ENCODE results near the gene ARHGEF37. TPM values are rescaled to one million over a fixed set of nuclear protein-coding genes. Genes with fewer than 3 reads are reported as not detected.
"Not testable (repeated sequence)": the region's sequence is repeated elsewhere in the genome, so short reads cannot be mapped to it uniquely, and the experiment has no call there.

ARHGEF37 gene, protein sequence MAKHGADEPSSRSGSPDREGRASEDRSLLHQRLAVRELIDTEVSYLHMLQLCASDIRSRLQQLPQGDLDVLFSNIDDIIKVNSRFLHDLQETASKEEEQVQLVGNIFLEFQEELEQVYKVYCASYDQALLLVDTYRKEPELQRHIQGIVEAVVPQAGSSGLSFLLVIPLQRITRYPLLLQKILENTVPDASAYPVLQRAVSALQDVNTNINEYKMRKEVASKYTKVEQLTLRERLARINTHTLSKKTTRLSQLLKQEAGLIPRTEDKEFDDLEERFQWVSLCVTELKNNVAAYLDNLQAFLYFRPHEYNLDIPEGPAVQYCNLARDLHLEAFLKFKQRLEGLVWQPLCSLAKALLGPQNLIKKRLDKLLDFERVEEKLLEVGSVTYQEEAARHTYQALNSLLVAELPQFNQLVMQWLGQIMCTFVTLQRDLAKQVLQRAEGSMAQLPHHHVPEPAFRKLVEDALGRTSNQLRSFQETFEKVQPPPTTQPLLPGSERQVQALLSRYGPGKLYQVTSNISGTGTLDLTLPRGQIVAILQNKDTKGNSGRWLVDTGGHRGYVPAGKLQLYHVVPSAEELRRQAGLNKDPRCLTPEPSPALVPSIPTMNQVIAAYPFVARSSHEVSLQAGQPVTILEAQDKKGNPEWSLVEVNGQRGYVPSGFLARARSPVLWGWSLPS
- total RNA-seq (5.6 TPM), polyA plus RNA-seq (14.2 TPM)

- DNase-seq (ENCODE audit: extremely low spot score), result no peak
- peak within 1 kb of the TSS; percentile 81 for H3K27ac ChIP-seq (ENCODE audit: low read depth)
- WGBS, result under 1% methylated on average over 56 of the region's 56 CpGs
- no peaks in the 10 kb centered on the region for H3K36me3 ChIP-seq (ENCODE audit: insufficient read depth)
- H3K4me3 ChIP-seq (ENCODE audit: low read depth, low read length), result peak within 1 kb of the TSS; percentile 65
- no peaks in the 10 kb centered on the region for H3K4me1 ChIP-seq (ENCODE audit: insufficient read depth)
These were observed at the start of gene ARHGEF37 for GRCh38 chr5:149581192-149581861. ARHGEF37 (plus strand) TSS chr5:149581498; CDS start chr5:149597770, 16,272 bp downstream.

DNA sequence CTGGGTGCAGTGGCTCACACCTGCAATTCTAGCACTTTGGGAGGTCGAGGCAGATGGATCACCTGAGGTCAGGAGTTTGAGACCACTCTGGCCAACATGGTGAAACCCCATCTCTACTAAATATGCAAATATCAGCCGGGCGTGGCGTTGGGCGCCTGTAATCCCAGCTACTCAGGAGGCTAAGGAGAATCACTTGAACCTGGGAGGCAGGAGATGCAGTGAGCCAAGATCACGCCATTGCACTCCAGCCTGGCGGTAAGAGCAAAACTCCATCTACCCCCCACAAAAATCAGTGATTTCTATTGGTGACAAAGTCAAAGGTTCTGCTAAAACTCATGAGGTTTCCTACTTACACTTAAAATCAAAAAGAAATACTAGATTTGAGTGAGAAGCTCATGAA, 48.9 kb upstream of the ARHGEF37 start:
- peaks cover 6% of the 10 kb centered on the region for H3K36me3 ChIP-seq (ENCODE audit: insufficient read depth)
- WGBS, result 95% methylated on average over 7 of the region's 7 CpGs

GRCh38 chr5:149535787-149536186, 45.5 kb upstream of the ARHGEF37 start:
- DNase-seq (ENCODE audit: extremely low spot score); H3K36me3 ChIP-seq (ENCODE audit: insufficient read depth); H3K27ac ChIP-seq (ENCODE audit: low read depth); H3K4me1 ChIP-seq (ENCODE audit: insufficient read depth); H3K4me3 ChIP-seq (ENCODE audit: low read depth, low read length): not testable (repeated sequence)
- WGBS, result 85% methylated on average over 6 of the region's 6 CpGs

More for the DNA sequence above, 48.9 kb upstream of the ARHGEF37 start:
- no peak overlapping the region for H3K4me3 ChIP-seq (ENCODE audit: low read depth, low read length)
- H3K4me1 ChIP-seq (ENCODE audit: insufficient read depth), result no peaks in the 10 kb centered on the region
- no peak for DNase-seq (ENCODE audit: extremely low spot score)
- H3K27ac ChIP-seq (ENCODE audit: low read depth), result no peak overlapping the region

DNA sequence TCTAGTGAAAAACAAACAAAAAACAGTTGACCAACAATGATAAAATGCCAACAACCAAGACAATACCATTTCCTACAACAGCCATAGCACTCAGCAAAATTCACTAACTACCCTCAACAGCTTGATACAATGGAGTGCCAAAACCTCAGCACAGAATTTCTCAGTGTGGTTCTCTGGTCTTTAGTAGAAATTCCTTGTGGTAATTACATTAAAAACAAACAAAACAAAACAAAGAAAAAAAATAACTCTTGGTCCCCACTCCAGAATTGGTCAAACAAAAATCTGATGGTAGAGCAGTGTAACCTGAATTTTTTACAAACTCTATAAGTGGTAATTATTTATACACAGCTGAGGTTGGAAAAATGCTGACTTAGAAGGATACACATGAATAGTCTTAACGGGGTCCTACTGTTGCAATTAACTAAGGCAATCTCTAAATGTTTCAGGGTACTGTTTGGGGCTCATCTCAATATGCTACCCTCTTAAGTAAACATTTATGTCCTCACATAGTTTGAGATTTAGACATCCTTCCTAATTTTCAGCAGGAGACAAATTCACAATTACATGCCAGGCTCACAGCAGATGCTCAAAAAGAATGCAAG, 43.8 kb upstream of the ARHGEF37 start:
- no peaks in the 10 kb centered on the region for H3K4me1 ChIP-seq (ENCODE audit: insufficient read depth)
- 69% methylated on average over 1 of the region's 1 CpG for WGBS

DNA sequence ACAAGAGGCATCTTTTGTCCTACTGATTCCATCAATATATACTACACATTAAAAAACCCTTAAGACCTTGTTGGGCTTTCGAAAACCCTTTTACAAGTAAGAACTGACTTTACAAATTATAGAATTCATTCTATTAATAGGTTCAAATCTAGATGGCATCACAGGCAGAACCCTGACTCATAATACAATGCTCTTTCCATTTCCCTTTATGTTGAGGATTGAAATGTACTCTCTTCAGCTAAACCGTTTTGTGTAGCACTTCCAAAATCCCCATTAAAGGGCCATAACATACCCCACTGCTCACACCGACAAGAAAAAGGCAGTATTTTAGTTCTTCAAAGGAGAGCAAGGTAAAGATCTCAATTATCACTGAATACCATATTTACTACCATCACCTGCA, 41.2 kb upstream of the ARHGEF37 start:
- H3K27ac ChIP-seq (ENCODE audit: low read depth), result no peak overlapping the region
- H3K4me1 ChIP-seq (ENCODE audit: insufficient read depth), result no peaks in the 10 kb centered on the region
- no peak for DNase-seq (ENCODE audit: extremely low spot score)
- 53% methylated on average over 3 of the region's 3 CpGs for WGBS
- peaks cover 11% of the 10 kb centered on the region for H3K36me3 ChIP-seq (ENCODE audit: insufficient read depth)
- H3K4me3 ChIP-seq (ENCODE audit: low read depth, low read length), result no peak overlapping the region

More for the DNA sequence above, 43.8 kb upstream of the ARHGEF37 start:
- H3K4me3 ChIP-seq (ENCODE audit: low read depth, low read length), result no peak overlapping the region
- peaks cover 8% of the 10 kb centered on the region for H3K36me3 ChIP-seq (ENCODE audit: insufficient read depth)
- peak overlapping the region; percentile 18 for H3K27ac ChIP-seq (ENCODE audit: low read depth)
- no peak for DNase-seq (ENCODE audit: extremely low spot score)

- H3K27ac ChIP-seq (ENCODE audit: low read depth), result no peak overlapping the region
These were observed 39.4 kb upstream of the ARHGEF37 start for GRCh38 chr5:149541893-149542292.

GRCh38 chr5:149543361-149544027, 37.8 kb upstream of the ARHGEF37 start:
- Histone ChIP-seq H3K4me1 (ENCODE audit: insufficient read depth) (no peaks in the 10 kb centered on the region), H3K4me3 (ENCODE audit: low read depth, low read length) (no peak overlapping the region), H3K36me3 (ENCODE audit: insufficient read depth) (peaks cover 4% of the 10 kb centered on the region), H3K27ac (ENCODE audit: low read depth) (no peak overlapping the region)
- 36% methylated on average over 8 of the region's 8 CpGs for WGBS
- no peak for DNase-seq (ENCODE audit: extremely low spot score)

More at GRCh38 chr5:149541893-149542292, 39.4 kb upstream of the ARHGEF37 start:
- Histone ChIP-seq H3K4me1 (ENCODE audit: insufficient read depth) (no peaks in the 10 kb centered on the region), H3K4me3 (ENCODE audit: low read depth, low read length) (no peak overlapping the region), H3K36me3 (ENCODE audit: insufficient read depth) (peaks cover 6% of the 10 kb centered on the region)
- DNase-seq (ENCODE audit: extremely low spot score), result no peak
- 69% methylated on average over 6 of the region's 6 CpGs for WGBS

DNA sequence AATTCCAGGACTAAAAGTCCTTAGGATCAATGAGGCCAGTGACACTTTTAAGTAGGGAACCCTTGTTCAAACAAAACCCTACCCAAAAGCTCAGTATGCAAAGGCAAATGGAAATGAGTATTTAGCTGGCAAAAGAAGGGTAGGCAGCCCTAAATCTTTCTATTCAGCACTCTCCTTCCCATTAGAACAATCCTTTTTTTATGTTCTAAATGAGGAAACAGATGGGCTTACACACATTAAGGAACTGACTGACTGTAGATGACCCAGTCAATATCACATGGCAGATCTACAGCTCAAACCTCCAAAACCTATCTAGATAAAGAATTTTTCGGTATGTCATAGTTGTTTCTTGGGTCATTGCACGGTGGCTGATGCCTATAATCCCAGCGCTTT, 37.3 kb upstream of the ARHGEF37 start:
- DNase-seq (ENCODE audit: extremely low spot score), result no peak
- Histone ChIP-seq H3K27ac (ENCODE audit: low read depth) (peak overlapping the region; percentile 23), H3K4me1 (ENCODE audit: insufficient read depth) (no peaks in the 10 kb centered on the region), H3K4me3 (ENCODE audit: low read depth, low read length) (no peak overlapping the region), H3K36me3 (ENCODE audit: insufficient read depth) (peaks cover 4% of the 10 kb centered on the region)
- 64% methylated on average over 3 of the region's 3 CpGs for WGBS

DNA sequence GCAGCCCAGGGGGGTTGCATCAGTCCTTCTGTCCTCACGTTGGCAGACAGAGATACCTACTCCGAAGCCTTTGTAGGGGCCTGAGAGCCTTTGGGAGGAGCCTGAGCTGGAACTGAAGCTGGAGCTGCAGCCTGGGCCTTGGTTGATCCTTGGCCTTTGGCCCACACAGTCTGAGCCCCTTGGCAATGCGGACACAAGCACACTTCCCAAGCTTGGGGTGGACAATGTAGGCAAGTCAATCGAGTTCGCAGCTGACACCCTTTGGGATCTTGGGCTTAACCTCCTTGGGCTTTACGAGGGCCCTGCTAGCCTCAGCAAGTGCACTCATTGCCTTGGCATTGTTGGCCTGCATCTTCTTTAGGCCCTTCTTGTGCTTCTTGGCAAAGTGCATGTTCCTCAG, 36.0 kb upstream of the ARHGEF37 start:
- WGBS, result 80% methylated on average over 6 of the region's 6 CpGs
- H3K27ac ChIP-seq (ENCODE audit: low read depth), result no peak overlapping the region
- no peaks in the 10 kb centered on the region for H3K4me1 ChIP-seq (ENCODE audit: insufficient read depth)
- no peak for DNase-seq (ENCODE audit: extremely low spot score)
- H3K36me3 ChIP-seq (ENCODE audit: insufficient read depth), result peaks cover 4% of the 10 kb centered on the region
- H3K4me3 ChIP-seq (ENCODE audit: low read depth, low read length), result no peak overlapping the region

GRCh38 chr5:149546974-149547373, 34.3 kb upstream of the ARHGEF37 start:
- peaks cover 4% of the 10 kb centered on the region for H3K36me3 ChIP-seq (ENCODE audit: insufficient read depth)
- no peak overlapping the region for H3K27ac ChIP-seq (ENCODE audit: low read depth)
- no peaks in the 10 kb centered on the region for H3K4me1 ChIP-seq (ENCODE audit: insufficient read depth)
- no peak for DNase-seq (ENCODE audit: extremely low spot score)
- H3K4me3 ChIP-seq (ENCODE audit: low read depth, low read length), result no peak overlapping the region

GRCh38 chr5:149549461-149550267, 31.6 kb upstream of the ARHGEF37 start:
- peak overlapping the region; percentile 82 for H3K4me3 ChIP-seq (ENCODE audit: low read depth, low read length)
- H3K4me1 ChIP-seq (ENCODE audit: insufficient read depth), result no peaks in the 10 kb centered on the region
- H3K27ac ChIP-seq (ENCODE audit: low read depth), result peak overlapping the region; percentile 98
- WGBS, result under 1% methylated on average over 25 of the region's 25 CpGs
- no peak for DNase-seq (ENCODE audit: extremely low spot score)
- H3K36me3 ChIP-seq (ENCODE audit: insufficient read depth), result peaks cover 2% of the 10 kb centered on the region

- Histone ChIP-seq H3K4me1 (ENCODE audit: insufficient read depth) (no peaks in the 10 kb centered on the region), H3K4me3 (ENCODE audit: low read depth, low read length) (peak overlapping the region; percentile 82), H3K36me3 (ENCODE audit: insufficient read depth) (no peaks in the 10 kb centered on the region), H3K27ac (ENCODE audit: low read depth) (peak overlapping the region; percentile 98)
- under 1% methylated on average over 12 of the region's 12 CpGs for WGBS
- DNase-seq (ENCODE audit: extremely low spot score), result no peak
These were observed 31.1 kb upstream of the ARHGEF37 start for GRCh38 chr5:149550268-149550583.
